H1 (cell line): ENCODE results near the gene IFNGR1. TPM values are rescaled to one million over a fixed set of nuclear protein-coding genes. Genes with fewer than 3 reads are reported as not detected.

Experiments used
- CTCF ChIA-PET: fragments of 300-600 bp; sonication (Branson Sonifier 250); formaldehyde crosslinking; loops from one replicate; lab custom pipeline; 2021; ENCODE audit not compliant: partially characterized antibody; lab: Charles Lee
- POLR2A ChIA-PET: fragments of 300-600 bp; sonication (Branson Sonifier 250); formaldehyde crosslinking; loops from one replicate; lab custom pipeline; 2021; ENCODE audit warnings: inconsistent platforms; ENCODE audit not compliant: partially characterized antibody; lab: Charles Lee
- DNase-seq, 2 experiments: peaks; one replicate each; pipeline versions ENCODE4 v3.0.0 to v3.0.0-alpha.2; 2010 to 2022; ENCODE audit warnings: low spot score in 2 of 2, low read depth in 1 of 2, mixed read lengths in 1 of 2
- FAIRE-seq: peaks from 2 replicates; lab custom pipeline; 2011; peaks lifted over from hg19 to GRCh38; lab: Jason Lieb, UNC
- H2AFZ ChIP-seq: 2 replicates; pipeline ENCODE4 v1.8.1; 2012; ENCODE audit warnings: low read length, inconsistent platforms
- H2AK5ac ChIP-seq: 2 replicates; pipeline ENCODE4 v1.6.1; 2013; ENCODE audit warnings: low read depth, low read length
- H2BK120ac ChIP-seq: replicated peaks from 2 replicates; pipeline ENCODE3; 2013; ENCODE audit warnings: low read depth, low read length, inconsistent platforms
- H2BK12ac ChIP-seq: 2 replicates; pipeline ENCODE4 v1.6.1; 2013; ENCODE audit warnings: low read depth, low read length
- H2BK15ac ChIP-seq: 2 replicates; pipeline ENCODE4 v1.6.1; 2013; ENCODE audit warnings: low read length
- H2BK20ac ChIP-seq: 2 replicates; pipeline ENCODE4 v1.6.1; 2013; ENCODE audit warnings: low read length
- H2BK5ac ChIP-seq: 2 replicates; pipeline ENCODE4 v1.6.1; 2013; ENCODE audit warnings: low read depth, low read length
- H3K14ac ChIP-seq: 2 replicates; pipeline ENCODE4 v1.6.1; 2013; ENCODE audit warnings: inconsistent platforms; ENCODE audit not compliant: insufficient read length
- H3K18ac ChIP-seq: 2 replicates; pipeline ENCODE4 v1.6.1; 2013; ENCODE audit warnings: low read length; ENCODE audit errors: extremely low read depth
- H3K23ac ChIP-seq: 2 replicates; pipeline ENCODE4 v1.6.1; 2013; ENCODE audit warnings: inconsistent platforms; ENCODE audit not compliant: insufficient read length
- H3K23me2 ChIP-seq: 2 replicates; pipeline ENCODE4 v1.6.1; 2013; ENCODE audit warnings: low read depth, low read length
- H3K27ac ChIP-seq: 2 replicates; pipeline ENCODE4 v1.6.1; 2011; ENCODE audit warnings: low read depth, low read length, inconsistent platforms
- H3K27me3 ChIP-seq, 4 experiments: replicated peaks in 1 of 4; 1 replicate in 1 of 4; 2 replicates in 3 of 4; pipeline versions ENCODE4 v1.6.1 to v1.8.1; 2011 to 2013; ENCODE audit warnings: low read length in 3 of 4, mild to moderate bottlenecking in 3 of 4, inconsistent platforms in 2 of 4, mixed read lengths in 2 of 4, moderate library complexity in 1 of 4; ENCODE audit not compliant: control insufficient read depth in 3 of 4, insufficient read depth in 3 of 4; ENCODE audit errors: extremely low read depth in 1 of 4
- H3K36me3 ChIP-seq, 4 experiments: 2 replicates each; pipeline versions ENCODE4 v1.6.1 to v1.8.1; 2011 to 2013; ENCODE audit warnings: mild to moderate bottlenecking in 4 of 4, low read length in 3 of 4, moderate library complexity in 2 of 4, control low read depth in 1 of 4, inconsistent platforms in 1 of 4; ENCODE audit not compliant: insufficient read depth in 4 of 4, control insufficient read depth in 2 of 4
- H3K4ac ChIP-seq: replicated peaks from 2 replicates; pipeline ENCODE3; 2013; ENCODE audit warnings: low read length, low read depth, mixed read lengths, inconsistent platforms; ENCODE audit not compliant: insufficient read length
- H3K4me1 ChIP-seq, 4 experiments: replicated peaks in 1 of 4; 1 replicate in 1 of 4; 2 replicates in 3 of 4; pipeline versions ENCODE4 v1.6.1 to v1.8.1; 2011 to 2013; ENCODE audit warnings: low read length in 3 of 4, inconsistent platforms in 2 of 4, mixed read lengths in 1 of 4; ENCODE audit not compliant: insufficient read depth in 4 of 4, control insufficient read depth in 3 of 4
- H3K4me2 ChIP-seq, 2 experiments: 2 replicates each; pipeline versions ENCODE4 v1.6.1 to v1.8.1; 2011 to 2013; ENCODE audit warnings: low read depth in 2 of 2, low read length in 2 of 2, control low read depth in 1 of 2, inconsistent platforms in 1 of 2, mild to moderate bottlenecking in 1 of 2; ENCODE audit not compliant: insufficient read depth in 1 of 2
- H3K4me3 ChIP-seq, 4 experiments: fragments of 200-600, 300-600 bp in 1 of 4; sonication (generic), shearing (Covaris generic), sonication (Bioruptor Twin) in 1 of 4; 2 replicates each; pipeline versions ENCODE4 v1.5.1 to v1.8.1; 2011 to 2016; ENCODE audit warnings: low read length in 4 of 4, low read depth in 3 of 4, control low read depth in 2 of 4, inconsistent platforms in 2 of 4, mild to moderate bottlenecking in 2 of 4, mixed read lengths in 1 of 4, moderate library complexity in 1 of 4; ENCODE audit not compliant: insufficient read depth in 2 of 4; ENCODE audit errors: extremely low read depth in 1 of 4
- H3K56ac ChIP-seq: replicated peaks from 2 replicates; pipeline ENCODE3; 2013; ENCODE audit warnings: low read depth, mild to moderate bottlenecking, mixed read lengths, low read length, inconsistent platforms; ENCODE audit not compliant: insufficient read length
- H3K79me1 ChIP-seq: 2 replicates; pipeline ENCODE4 v1.6.1; 2013; ENCODE audit warnings: low read depth, low read length, control low read depth
- H3K79me2 ChIP-seq, 2 experiments: 2 replicates each; pipeline versions ENCODE4 v1.6.1 to v1.8.1; 2012 to 2013; ENCODE audit warnings: low read length in 2 of 2, mild to moderate bottlenecking in 2 of 2, inconsistent platforms in 1 of 2; ENCODE audit not compliant: insufficient read depth in 2 of 2, control insufficient read depth in 1 of 2
- H3K9ac ChIP-seq, 4 experiments: replicated peaks in 1 of 4; 1 replicate in 1 of 4; 2 replicates in 3 of 4; pipeline versions ENCODE4 v1.6.1 to v1.8.1; 2011 to 2013; ENCODE audit warnings: low read depth in 3 of 4, low read length in 3 of 4, control low read depth in 2 of 4, mild to moderate bottlenecking in 2 of 4, moderate library complexity in 2 of 4, inconsistent platforms in 1 of 4; ENCODE audit errors: extremely low read depth in 1 of 4
- H3K9me3 ChIP-seq, 2 experiments: 2 replicates each; pipeline versions ENCODE4 v1.6.1 to v1.8.1; 2012 to 2013; ENCODE audit warnings: mild to moderate bottlenecking in 2 of 2, moderate library complexity in 2 of 2, control low read depth in 1 of 2, inconsistent platforms in 1 of 2, low read depth in 1 of 2, low read length in 1 of 2, mixed read lengths in 1 of 2; ENCODE audit not compliant: insufficient read depth in 2 of 2
- H4K20me1 ChIP-seq, 2 experiments: replicated peaks in 1 of 2; 2 replicates each; pipeline versions ENCODE3 to v1.8.1; 2011 to 2013; ENCODE audit warnings: inconsistent platforms in 2 of 2, low read length in 2 of 2, mild to moderate bottlenecking in 1 of 2; ENCODE audit not compliant: insufficient read depth in 2 of 2, control insufficient read depth in 1 of 2
- H4K5ac ChIP-seq: 2 replicates; pipeline ENCODE4 v1.6.1; 2013; ENCODE audit warnings: low read length, low read depth, mixed read lengths, inconsistent platforms; ENCODE audit not compliant: insufficient read length
- H4K8ac ChIP-seq: 2 replicates; pipeline ENCODE4 v1.8.0; 2013; ENCODE audit warnings: mild to moderate bottlenecking, moderate library complexity, low read length, inconsistent platforms; ENCODE audit not compliant: insufficient read depth; ENCODE audit errors: extremely low read depth
- H4K91ac ChIP-seq: replicated peaks from 2 replicates; pipeline ENCODE3; 2013; ENCODE audit warnings: low read length, mixed read lengths, inconsistent platforms; ENCODE audit not compliant: insufficient read length
- CBX5 ChIP-seq: fragments of 300-800, 300-1000 bp; sonication (generic); IDR thresholded peaks from 2 replicates; pipeline ENCODE4 v1.7.1; 2016; ENCODE audit warnings: antibody characterized with exemption, low read length, low read depth
- FOSL1 ChIP-seq: IDR thresholded peaks from 2 replicates; pipeline ENCODE4 v1.6.1; 2011; ENCODE audit warnings: mild to moderate bottlenecking, low read depth, low read length, moderate library complexity; ENCODE audit not compliant: insufficient read depth
- WGBS, 2 experiments: shearing (Covaris generic) in 1 of 2; methylation state at CpG; one replicate each; pipeline versions ENCODE4 v1.1.6 to v1.1.7; 2013 to 2015; ENCODE audit warnings: low lambda C conversion rate in 2 of 2, mixed read lengths in 2 of 2, inconsistent platforms in 1 of 2, low coverage in 1 of 2, missing lambda C conversion rate in 1 of 2; ENCODE audit not compliant: insufficient replicate concordance in 2 of 2, insufficient coverage in 1 of 2, insufficient read length in 1 of 2; ENCODE audit errors: extremely low coverage in 1 of 2, missing lambda C conversion rate in 1 of 2; 5-methylcytosine and 5-hydroxymethylcytosine counted together
- polyA plus RNA-seq, 7 experiments: library from polyadenylated mRNA; depleted of rRNA in 3 of 7; stranded (reverse) in 5 of 7; unstranded in 2 of 7; fragments of >200 nt in 5 of 7; fragments of 200-250 nt in 2 of 7; gene quantifications; 1 replicate in 5 of 7; 2 replicates in 1 of 7; 4 replicates in 1 of 7; pipeline versions ENCODE4 v1.2.1 to v1.2.3, GENCODE V29; 2011 to 2013; ENCODE audit warnings: missing spikeins in 2 of 7, mixed read lengths in 2 of 7
- total RNA-seq: library from RNA; stranded (reverse); fragmentation: NEBNext Ultra II Directional; extraction: Animal tissue kit (Norgen Biotek cat#: 25700); gene quantifications from 2 replicates; pipeline ENCODE4 v1.2.1, GENCODE V29; 2021

The IFNGR1 gene
- total and polyA plus RNA-seq, 2 of the 8 experiments (the other 6 are each of a cell fraction or from before 2014, with no cell fraction given), result 9.7 to 20.9 TPM

DNA sequence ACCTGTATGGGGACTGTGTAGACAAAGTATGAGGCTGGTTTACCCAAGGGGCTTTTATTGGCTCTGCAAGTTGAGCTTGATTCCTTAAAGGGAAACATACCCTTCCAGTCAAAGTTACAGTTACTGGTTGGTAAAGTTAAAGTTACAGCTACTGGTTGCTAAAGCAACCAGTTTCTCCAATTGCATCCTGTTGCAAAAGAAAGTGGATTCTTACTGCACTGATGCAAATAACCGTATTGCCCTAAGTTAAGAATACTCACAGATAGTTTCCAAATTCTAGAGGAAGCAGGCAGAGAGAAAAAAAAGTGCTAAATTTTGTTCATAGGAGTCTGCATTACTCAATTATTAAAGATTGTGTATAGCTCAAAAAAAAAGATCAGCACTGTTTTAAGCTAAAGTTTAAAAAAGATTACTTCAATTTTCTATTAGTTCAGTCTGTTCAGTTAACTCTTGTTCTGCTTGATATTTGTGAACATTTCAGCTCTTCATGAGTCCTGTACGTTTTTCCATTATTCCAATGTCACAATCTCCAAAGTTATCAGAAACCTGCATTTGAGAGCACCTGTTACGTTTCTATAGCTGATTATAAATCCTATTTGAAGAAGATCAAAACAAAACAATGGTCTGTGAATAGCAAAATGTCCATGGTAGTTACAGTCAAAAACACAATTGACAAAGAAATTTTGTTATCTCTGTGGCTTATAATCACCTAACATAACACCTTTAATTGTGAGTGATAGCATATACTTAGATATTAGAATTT, 37.1 kb downstream of the IFNGR1 start:
- no peak overlapping the region for H2BK12ac ChIP-seq
- no peak overlapping the region for H3K9ac ChIP-seq
- CTCF ChIA-PET, result interaction anchor here (1.0 kb wide), 1 partner anchor 11 kb away, joined by 3 read pairs; no protein-coding TSS in a partner anchor
- FAIRE-seq, result no peak
- no peak overlapping the region for H4K91ac ChIP-seq
- H3K9me3 ChIP-seq, result peaks cover 62 to 71% of the 10 kb centered on the region in 2 experiments
- H2AK5ac ChIP-seq, result no peak overlapping the region
- no peak overlapping the region for H3K56ac ChIP-seq
- no peak overlapping the region for H3K4me3 ChIP-seq
- DNase-seq, result no peak
- no peak overlapping the region for H3K4me2 ChIP-seq
- no peaks in the 10 kb centered on the region for H3K4me1 ChIP-seq
- 74% methylated on average over 3 of the region's 3 CpGs; no CpG with 5 or more reads in 1 of the 2 experiments for WGBS, 2 experiments
- H2AFZ ChIP-seq, result no peak overlapping the region
- no peaks in the 10 kb centered on the region for H3K79me2 ChIP-seq
- H3K4ac ChIP-seq, result no peak overlapping the region
- H3K23ac ChIP-seq, result no peak overlapping the region
- peaks cover 0 to 3% (median 1%) of the 10 kb centered on the region in 4 experiments; a peak in 2 of 8 replicates for H3K36me3 ChIP-seq
- H3K27ac ChIP-seq, result no peak overlapping the region
- no peak overlapping the region for H4K5ac ChIP-seq
- H3K27me3 ChIP-seq, result no peaks in the 10 kb centered on the region
- H2BK15ac ChIP-seq, result no peak overlapping the region
- no peak overlapping the region for H3K18ac ChIP-seq
- H2BK20ac ChIP-seq, result no peak overlapping the region
- no peaks in the 10 kb centered on the region for H3K79me1 ChIP-seq
- no peaks in the 10 kb centered on the region for H3K23me2 ChIP-seq
- no peak for TF ChIP-seq CBX5
- no peak for TF ChIP-seq FOSL1
- POLR2A ChIA-PET, result no interaction called here
- no peak overlapping the region for H2BK120ac ChIP-seq
- no peak overlapping the region for H3K14ac ChIP-seq
- no peak overlapping the region for H2BK5ac ChIP-seq
- no peak overlapping the region for H4K8ac ChIP-seq
- no peaks in the 10 kb centered on the region for H4K20me1 ChIP-seq
